Subcutaneous abdominal adipose tissue (tissue), 5 donors: ENCODE measurements around the gene NRM.

Experiments
- H3K27ac ChIP-seq: one replicate; pipeline ENCODE4 v1.7.0; 2013; ENCODE audit warnings: low read depth, mild to moderate bottlenecking, inconsistent platforms, low read length, moderate library complexity
- H3K27me3 ChIP-seq, 5 donors: one replicate each; pipeline ENCODE4 v1.7.0; 2013; ENCODE audit warnings: low read length in 5 of 5, inconsistent platforms in 1 of 5; ENCODE audit not compliant: control insufficient read depth in 5 of 5, insufficient read depth in 4 of 5
- H3K36me3 ChIP-seq, 5 donors: one replicate each; pipeline ENCODE4 v1.7.0; 2013; ENCODE audit warnings: low read length in 5 of 5; ENCODE audit not compliant: control insufficient read depth in 5 of 5, insufficient read depth in 5 of 5
- H3K4me1 ChIP-seq, 5 donors: one replicate each; pipeline ENCODE4 v1.7.0; 2013; ENCODE audit warnings: low read length in 5 of 5, mild to moderate bottlenecking in 3 of 5, moderate library complexity in 1 of 5; ENCODE audit not compliant: control insufficient read depth in 5 of 5, insufficient read depth in 5 of 5
- H3K4me3 ChIP-seq, 5 donors: one replicate each; pipeline ENCODE4 v1.7.0; 2013; ENCODE audit warnings: low read length in 5 of 5, low read depth in 1 of 5
- H3K9ac ChIP-seq, 5 donors: one replicate each; pipeline ENCODE4 v1.7.0; 2013; ENCODE audit warnings: low read length in 5 of 5, mild to moderate bottlenecking in 4 of 5, moderate library complexity in 3 of 5
- H3K9me3 ChIP-seq, 5 donors: one replicate each; pipeline ENCODE4 v1.7.0; 2013; ENCODE audit warnings: low read length in 5 of 5; ENCODE audit not compliant: control insufficient read depth in 5 of 5
- donor health status: healthy.
- donor health status: healthy.
- donor health status: healthy.
- donor health status: healthy.
- donor health status: healthy.

Gene NRM

DNA sequence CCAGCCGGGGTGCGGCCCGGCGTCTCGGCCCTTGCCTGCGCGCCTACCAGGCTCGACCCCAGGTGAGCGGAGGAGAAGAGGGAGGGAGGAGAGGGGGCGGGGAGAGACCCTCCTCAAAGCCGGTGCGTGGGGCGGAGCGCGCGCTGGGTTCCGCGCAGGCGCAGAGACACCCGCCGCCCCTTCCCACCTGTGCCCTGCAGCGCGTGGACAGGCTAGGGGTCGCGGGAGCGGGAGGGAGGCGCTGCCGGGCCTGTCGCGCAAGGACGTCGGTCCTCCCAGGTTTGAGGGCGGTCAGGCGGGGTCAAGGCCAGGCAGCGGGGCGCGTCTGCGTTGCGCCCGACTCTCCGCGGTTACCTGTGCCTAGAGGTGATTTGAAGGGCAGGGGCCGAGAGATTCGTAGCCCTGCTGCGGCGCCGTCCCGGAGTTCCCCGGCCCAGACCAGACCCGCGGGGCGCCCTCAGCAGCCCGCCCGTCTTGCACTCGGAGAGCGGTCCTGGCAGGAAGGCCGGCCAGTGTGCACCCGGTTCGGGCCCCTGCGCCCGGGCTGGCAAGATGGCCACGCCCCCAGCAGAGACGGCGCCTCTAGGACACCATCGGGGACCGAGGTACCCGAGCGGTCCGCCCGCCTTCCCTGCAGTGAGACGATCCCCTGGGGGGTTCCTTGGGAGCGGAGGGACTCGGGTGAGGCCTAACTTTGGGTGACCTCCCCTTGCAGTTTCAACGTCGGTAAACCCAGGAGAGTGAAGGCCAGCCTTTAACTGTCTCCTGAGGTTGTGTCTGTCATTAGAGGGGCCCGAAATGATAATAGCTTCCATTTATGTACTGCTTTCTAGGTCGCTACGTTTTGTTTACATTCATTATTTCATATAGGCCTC lies 43.3 kb downstream of the NRM start:
- Histone ChIP-seq H3K36me3 (peaks cover 3 to 40% (median 30%) of the 10 kb centered on the region in 5 donors), H3K9me3 (no peaks in the 10 kb centered on the region), H3K27ac (peak overlapping the region; percentile 77), H3K4me1 (peaks cover 2 to 17% (median 15%) of the 10 kb centered on the region in 5 donors), H3K27me3 (no peaks in the 10 kb centered on the region), H3K4me3 (peak overlapping the region; percentile 78 to 98 (median 80)), H3K9ac (peak overlapping the region in 4 of 5 donors; percentile 83 to 91 (median 86))

DNA sequence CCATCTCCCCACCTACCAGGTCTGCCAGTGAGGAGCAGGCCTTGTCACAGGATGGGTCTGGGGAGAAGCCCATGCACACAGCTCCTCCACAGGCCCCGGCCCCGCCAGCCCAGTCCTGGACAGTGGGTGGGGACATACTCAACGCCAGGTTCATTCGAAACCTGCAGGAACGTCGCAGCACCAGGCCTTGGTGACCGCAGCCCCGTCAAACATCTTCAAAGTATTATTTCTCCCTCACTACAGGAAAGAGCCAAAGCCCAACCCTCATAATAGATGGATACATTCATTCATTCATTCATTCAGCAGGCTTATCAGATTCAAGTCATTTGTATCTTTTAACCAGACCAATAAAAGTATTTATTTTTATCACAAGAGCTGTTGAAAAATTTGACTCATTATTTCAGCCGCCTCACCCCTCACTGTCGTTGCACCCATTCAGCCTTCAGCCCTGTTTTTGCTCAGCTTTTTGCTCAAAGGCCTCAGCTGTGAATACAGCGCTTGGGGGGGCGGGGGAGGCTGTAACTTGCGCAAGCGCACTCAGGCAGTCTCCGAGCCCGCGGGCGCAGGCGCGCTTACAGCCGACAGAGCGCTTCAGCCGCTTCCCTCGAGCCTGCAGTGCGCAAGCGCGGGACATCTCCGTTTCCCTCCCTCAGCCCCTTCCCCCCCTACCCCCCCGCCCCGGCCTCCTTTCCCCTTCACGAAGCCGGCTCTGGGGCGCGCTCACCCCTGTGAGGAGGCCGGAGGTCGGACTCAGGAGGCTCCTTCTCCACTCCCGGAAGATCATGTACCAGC lies 44.1 kb downstream of the NRM start, which contains the start of gene C6orf136:
C6orf136 (plus strand) TSS at position 684 of the 792 bp plus-strand sequence; CDS start at position 783, 99 bp downstream.
- Histone ChIP-seq H3K27ac (peak within 1 kb of the TSS; percentile 77), H3K27me3 (no peaks in the 10 kb centered on the region), H3K36me3 (peaks cover 0 to 37% (median 27%) of the 10 kb centered on the region in 5 donors), H3K9me3 (no peaks in the 10 kb centered on the region), H3K9ac (peak within 1 kb of the TSS in 4 of 5 donors; percentile 83 to 91 (median 86)), H3K4me1 (peaks cover 2 to 17% (median 15%) of the 10 kb centered on the region in 5 donors), H3K4me3 (peak within 1 kb of the TSS; percentile 78 to 98 (median 80))

DNA sequence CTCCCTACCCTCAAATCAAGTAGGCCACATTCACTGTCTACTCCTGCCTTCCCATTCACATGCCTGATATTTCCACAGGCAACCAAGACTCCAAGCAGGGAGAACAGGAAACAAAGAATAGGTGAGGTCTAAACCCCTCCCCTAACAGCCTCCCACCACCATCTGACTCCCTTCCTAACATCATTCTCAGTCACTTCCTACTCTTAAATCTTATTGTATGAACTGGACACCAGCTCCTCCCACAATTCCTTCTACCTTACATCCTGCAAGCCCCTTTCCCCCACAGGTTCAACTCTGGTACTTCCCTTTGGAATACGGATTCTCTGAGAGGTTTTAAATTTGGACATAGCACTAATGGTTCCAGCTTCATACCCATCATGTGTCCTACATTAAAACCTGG lies 44.8 kb downstream of the NRM start:
- Histone ChIP-seq H3K9ac (peak overlapping the region in 1 of 5 donors; percentile 66), H3K9me3 (no peaks in the 10 kb centered on the region), H3K27me3 (no peaks in the 10 kb centered on the region), H3K36me3 (peaks cover 0 to 36% (median 24%) of the 10 kb centered on the region in 5 donors), H3K27ac (no peak overlapping the region), H3K4me3 (no peak overlapping the region), H3K4me1 (peaks cover 2 to 17% (median 15%) of the 10 kb centered on the region in 5 donors)

DNA sequence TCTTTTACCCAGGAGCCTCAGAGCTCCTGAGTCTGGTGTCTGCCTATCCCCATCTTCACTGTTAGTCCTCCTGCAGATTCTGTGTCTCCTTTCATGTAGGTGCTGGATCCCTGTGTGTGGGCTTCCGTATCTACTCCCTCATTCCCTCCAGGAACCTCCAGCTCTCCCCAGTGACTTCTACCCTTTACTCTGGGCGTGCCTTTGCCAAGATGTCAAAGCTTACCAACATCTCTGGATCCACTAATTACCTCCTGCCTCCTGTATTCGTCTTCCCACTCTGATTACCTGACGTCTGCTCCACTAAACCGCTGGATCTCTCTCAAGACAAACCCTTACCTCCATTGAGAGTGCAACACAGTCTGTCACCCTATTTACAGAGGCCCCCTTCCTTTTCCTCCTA lies 46.0 kb downstream of the NRM start:
- Histone ChIP-seq H3K9me3 (no peaks in the 10 kb centered on the region), H3K4me3 (no peak overlapping the region), H3K36me3 (peaks cover 0 to 44% (median 29%) of the 10 kb centered on the region in 5 donors), H3K9ac (peak overlapping the region in 1 of 5 donors; percentile 38), H3K27me3 (no peaks in the 10 kb centered on the region), H3K27ac (no peak overlapping the region), H3K4me1 (peaks cover 2 to 20% (median 17%) of the 10 kb centered on the region in 5 donors)

DNA sequence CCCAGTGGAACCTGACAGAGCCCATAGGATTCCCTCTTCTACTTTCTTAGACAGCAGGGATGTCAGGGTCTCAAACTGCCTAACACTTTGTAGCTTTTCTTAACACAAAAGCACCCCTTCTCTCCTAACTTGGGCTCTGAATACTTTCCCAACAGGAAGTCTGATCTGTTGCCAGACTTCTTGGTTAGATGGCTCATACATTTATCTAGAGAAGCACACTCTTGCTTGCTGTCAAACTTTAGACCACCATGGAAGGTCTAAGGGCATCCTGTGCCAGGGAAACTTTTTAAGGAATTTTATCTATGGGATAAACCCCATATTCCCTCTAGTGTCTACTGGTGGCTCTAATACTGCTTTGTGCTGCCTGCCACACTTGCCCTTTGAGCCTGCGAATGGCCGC lies 47.1 kb downstream of the NRM start:
- H3K27ac ChIP-seq, result no peak overlapping the region

DNA sequence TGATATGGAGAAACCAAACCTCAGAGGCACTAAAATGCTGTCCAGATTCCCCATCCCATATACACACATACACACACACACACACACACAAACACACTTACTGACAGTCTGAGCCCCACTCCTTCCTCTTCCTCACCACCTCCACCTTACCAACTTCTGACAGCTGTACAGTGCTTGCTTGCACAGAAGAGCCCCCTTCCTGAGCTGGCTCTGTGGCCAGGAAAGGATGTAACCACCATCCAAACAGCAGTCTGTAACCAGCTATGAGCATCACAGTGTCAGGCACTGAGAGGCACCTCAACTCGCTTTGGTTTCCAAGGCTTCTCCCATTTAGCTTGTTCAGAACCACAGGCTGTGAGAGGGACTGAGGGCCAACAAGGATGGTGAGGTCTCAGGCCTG lies 49.7 kb downstream of the NRM start:
- Histone ChIP-seq H3K4me1 (peaks cover 0 to 4% (median 0%) of the 10 kb centered on the region in 5 donors), H3K4me3 (no peak overlapping the region)

More for the DNA sequence above, 47.1 kb downstream of the NRM start:
- Histone ChIP-seq H3K36me3 (peaks cover 0 to 47% (median 29%) of the 10 kb centered on the region in 5 donors), H3K4me3 (no peak overlapping the region), H3K27me3 (no peaks in the 10 kb centered on the region), H3K4me1 (peaks cover 2 to 20% (median 17%) of the 10 kb centered on the region in 5 donors), H3K9ac (no peak overlapping the region), H3K9me3 (no peaks in the 10 kb centered on the region)

DNA sequence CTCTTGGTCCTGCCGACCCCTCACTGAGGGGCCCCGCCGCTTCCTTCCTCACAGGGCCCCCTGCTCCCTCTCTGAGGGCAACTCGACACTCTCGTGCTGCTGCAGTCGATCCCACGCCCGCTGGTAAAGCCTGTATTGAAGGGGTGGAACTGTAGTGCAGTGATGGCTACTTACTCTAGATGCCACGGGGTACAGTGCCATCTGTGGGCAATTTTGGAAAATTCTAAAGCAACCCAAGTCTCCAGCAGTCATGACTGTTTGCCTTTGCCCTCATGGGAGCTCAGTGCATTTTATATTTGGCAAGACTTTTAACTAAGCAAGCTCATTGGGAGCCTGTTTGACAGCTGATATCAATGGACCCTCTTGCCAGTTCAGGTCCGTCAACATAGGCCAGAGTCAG lies 50.3 kb downstream of the NRM start:
- peaks cover 0 to 52% (median 27%) of the 10 kb centered on the region in 5 donors for H3K36me3 ChIP-seq
- H3K27me3 ChIP-seq, result no peaks in the 10 kb centered on the region
- no peak overlapping the region for H3K4me3 ChIP-seq
- H3K4me1 ChIP-seq, result peaks cover 0 to 4% (median 0%) of the 10 kb centered on the region in 5 donors
- H3K9ac ChIP-seq, result no peak overlapping the region
- no peaks in the 10 kb centered on the region for H3K9me3 ChIP-seq
- H3K27ac ChIP-seq, result no peak overlapping the region

More for the DNA sequence above, 49.7 kb downstream of the NRM start:
- Histone ChIP-seq H3K9me3 (no peaks in the 10 kb centered on the region), H3K9ac (no peak overlapping the region), H3K27ac (no peak overlapping the region), H3K27me3 (no peaks in the 10 kb centered on the region), H3K36me3 (peaks cover 0 to 56% (median 29%) of the 10 kb centered on the region in 5 donors)
